ENCODE measurements around the gene UBE3C.

UBE3C gene

GRCh38 chr7:157121184-157121715 is 17.5 kb upstream of the UBE3C start:
- no peak overlapping the region for H3K4me3 ChIP-seq (ENCODE audit: low read depth, low read length)
- POLR2A ChIA-PET = no interaction called here
- CTCF ChIA-PET = no interaction called here
- TF ChIP-seq CTCF (IDR thresholded peaks at IDR 0.05; ENCODE audit: insufficient read depth, low read length, missing control alignments) = no peak
- DNase-seq (ENCODE audit: low read depth, low spot score) = no peak

- no peak overlapping the region for H3K4me3 ChIP-seq (ENCODE audit: low read depth, low read length)
- TF ChIP-seq CTCF (IDR thresholded peaks at IDR 0.05; ENCODE audit: insufficient read depth, low read length, missing control alignments) = no peak
- ChIA-PET POLR2A (no interaction called here), CTCF (no interaction called here)
- no peak for DNase-seq (ENCODE audit: low read depth, low spot score)
Measured at GRCh38 chr7:157122800-157123495, 15.8 kb upstream of the UBE3C start.

GRCh38 chr7:157124690-157125089 is 14.0 kb upstream of the UBE3C start:
- TF ChIP-seq CTCF (IDR thresholded peaks at IDR 0.05; ENCODE audit: insufficient read depth, low read length, missing control alignments) = no peak
- POLR2A ChIA-PET = no interaction called here
- no peak for DNase-seq (ENCODE audit: low read depth, low spot score)
- no peak overlapping the region for H3K4me3 ChIP-seq (ENCODE audit: low read depth, low read length)
- CTCF ChIA-PET = no interaction called here

GRCh38 chr7:157125376-157126223 is 13.1 kb upstream of the UBE3C start:
- no peak for DNase-seq (ENCODE audit: low read depth, low spot score)
- no peak overlapping the region for H3K4me3 ChIP-seq (ENCODE audit: low read depth, low read length)
- ChIA-PET POLR2A (no interaction called here), CTCF (no interaction called here)
- TF ChIP-seq CTCF (IDR thresholded peaks at IDR 0.05; ENCODE audit: insufficient read depth, low read length, missing control alignments) = no peak

GRCh38 chr7:157126921-157127320 is 11.8 kb upstream of the UBE3C start:
- DNase-seq (ENCODE audit: low read depth, low spot score) = no peak
- ChIA-PET CTCF (no interaction called here), POLR2A (no interaction called here)
- no peak overlapping the region for H3K4me3 ChIP-seq (ENCODE audit: low read depth, low read length)
- no peak for TF ChIP-seq CTCF (IDR thresholded peaks at IDR 0.05; ENCODE audit: insufficient read depth, low read length, missing control alignments)

- ChIA-PET CTCF (no interaction called here), POLR2A (no interaction called here)
- no peak for TF ChIP-seq CTCF (IDR thresholded peaks at IDR 0.05; ENCODE audit: insufficient read depth, low read length, missing control alignments)
- no peak for DNase-seq (ENCODE audit: low read depth, low spot score)
- no peak overlapping the region for H3K4me3 ChIP-seq (ENCODE audit: low read depth, low read length)
Measured at GRCh38 chr7:157129200-157129599, 9.5 kb upstream of the UBE3C start.
